ENCODE results near the gene CCDC110. TPM values are rescaled to one million over a fixed set of nuclear protein-coding genes. Genes with fewer than 3 reads are reported as not detected.

The CCDC110 gene
- total and polyA plus RNA-seq, 9 of the 15 experiments (the other 6 are each of a cell fraction or from before 2014, with no cell fraction given) = 0.04 to 0.35 (median 0.07) TPM; not detected in 4

- TF ChIP-seq EP300 (IDR thresholded peaks at IDR 0.05; ENCODE audit: low read length) = no peak
- no peak for TF ChIP-seq ZBTB8A (IDR thresholded peaks at IDR 0.05; ENCODE audit: partially characterized antibody)
- TF ChIP-seq NCOA1 (IDR thresholded peaks at IDR 0.05; ENCODE audit: low read depth) = peak; percentile 91
- peak; percentile 90 for TF ChIP-seq ZNF232 (CRISPR knock-in tag; IDR thresholded peaks at IDR 0.05)
- TF ChIP-seq ZNF384 (IDR thresholded peaks at IDR 0.05; ENCODE audit: low read depth, low read length) = no peak
- TF ChIP-seq NR1H2 (CRISPR knock-in tag; IDR thresholded peaks at IDR 0.05) = peak; percentile 89; the same call in 1 of the 2 replicates
- TF ChIP-seq FOXO4 (CRISPR knock-in tag; IDR thresholded peaks at IDR 0.05) = no peak
- TF ChIP-seq GATAD2A (IDR thresholded peaks at IDR 0.05) = peak; percentile 94
- TF ChIP-seq AFF1 (IDR thresholded peaks at IDR 0.05; ENCODE audit: low read depth in 1 of 2, partially characterized antibody in 2 of 2) = no peak
- TF ChIP-seq NR4A1 (CRISPR knock-in tag; IDR thresholded peaks at IDR 0.05) = peak; percentile 83
- peak; percentile 86 for TF ChIP-seq NR4A1 (tag; IDR thresholded peaks at IDR 0.05)
- TF ChIP-seq KLF6 (CRISPR knock-in tag; IDR thresholded peaks at IDR 0.05; ENCODE audit: borderline replicate concordance) = no peak; the same call in 1 of the 2 replicates
- no peak for TF ChIP-seq NFE2L1 (tag; IDR thresholded peaks at IDR 0.05; ENCODE audit: borderline replicate concordance, low read depth)
- peak; percentile 74; the same call in 1 of the 2 replicates for TF ChIP-seq ATF3 (IDR thresholded peaks at IDR 0.05)
- TF ChIP-seq ATF3 (CRISPR knock-in tag; conservative IDR thresholded peaks at IDR 0.05) = 0 out of 2 replicates have a peak, but pooled peaks have one; percentile 49
- no peak for TF ChIP-seq ZNF133 (CRISPR knock-in tag; IDR thresholded peaks at IDR 0.05)
- TF ChIP-seq HMGXB4 (CRISPR knock-in tag; IDR thresholded peaks at IDR 0.05) = 0 out of 2 replicates have a peak, but pooled peaks have one; percentile 70
- TF ChIP-seq RUNX1 (IDR thresholded peaks at IDR 0.05; ENCODE audit: low read depth) = no peak
- peak; percentile 86 for TF ChIP-seq ZBTB12 (CRISPR knock-in tag; IDR thresholded peaks at IDR 0.05)
Measured at GRCh38 chr4:185395956-185396723, 75.4 kb downstream of the CCDC110 start (continued).

All from K562 (cell line).